Natural killer cell (primary cell): Measurements from ENCODE around the gene IL10RA. TPM values are rescaled to one million over a fixed set of nuclear protein-coding genes. Genes with fewer than 3 reads are reported as not detected.

Experiments
- ATAC-seq, 3 donors: fragments of 150-1000 bp in 2 of 3; fragments of 200-7000 bp in 1 of 3; cut with Tn5 transposase; 1 replicate in 1 of 3; 2 replicates in 2 of 3; pipeline ENCODE4 v1.10.0; 2021; ENCODE audit warnings: mild to moderate bottlenecking in 2 of 3, moderate library complexity in 2 of 3
- DNase-seq, 2 donors: peaks; one replicate each; pipeline versions ENCODE4 v3.0.0 to v3.0.0-alpha.2; 2013 to 2021; ENCODE audit warnings: mixed read lengths in 1 of 2
- H3K27ac ChIP-seq: one replicate; pipeline ENCODE4 v1.5.1; 2013; ENCODE audit warnings: mild to moderate bottlenecking, low read length
- H3K27me3 ChIP-seq: one replicate; pipeline ENCODE4 v1.6.1; 2013; ENCODE audit warnings: low read length; ENCODE audit not compliant: control insufficient read depth, insufficient read depth
- H3K36me3 ChIP-seq: one replicate; pipeline ENCODE4 v1.6.1; 2013; ENCODE audit warnings: low read length; ENCODE audit not compliant: control insufficient read depth, insufficient read depth
- H3K4me1 ChIP-seq: one replicate; pipeline ENCODE4 v1.6.1; 2013; ENCODE audit warnings: low read length; ENCODE audit not compliant: control insufficient read depth, insufficient read depth
- H3K4me3 ChIP-seq: one replicate; pipeline ENCODE4 v1.5.1; 2013; ENCODE audit warnings: low read length
- H3K9me3 ChIP-seq: one replicate; pipeline ENCODE4 v1.6.1; 2013; ENCODE audit warnings: low read length; ENCODE audit not compliant: control insufficient read depth, insufficient read depth
- H3K27ac Mint-ChIP-seq, 2 donors: one replicate each; pipeline ENCODE4 v1.8.0; 2022; ENCODE audit warnings: mild to moderate bottlenecking in 2 of 2, mixed read lengths in 2 of 2, moderate library complexity in 1 of 2
- H3K27me3 Mint-ChIP-seq, 2 donors: one replicate each; pipeline ENCODE4 v1.8.0; 2022; ENCODE audit warnings: low read depth in 2 of 2, mixed read lengths in 2 of 2
- H3K36me3 Mint-ChIP-seq: one replicate; pipeline ENCODE4 v1.8.0; 2022; ENCODE audit warnings: mixed read lengths
- H3K4me1 Mint-ChIP-seq, 2 donors: one replicate each; pipeline ENCODE4 v1.8.0; 2022; ENCODE audit warnings: mixed read lengths in 2 of 2
- H3K4me3 Mint-ChIP-seq: one replicate; pipeline ENCODE4 v1.8.0; 2022; ENCODE audit warnings: mild to moderate bottlenecking, moderate library complexity, mixed read lengths
- H3K9me3 Mint-ChIP-seq, 2 donors: one replicate each; pipeline ENCODE4 v1.8.0; 2022; ENCODE audit warnings: mixed read lengths in 2 of 2
- CTCF ChIP-seq: fragments of 200-600 bp; IDR thresholded peaks from one replicate; pipeline ENCODE4 v1.8.0; 2022; ENCODE audit warnings: antibody characterized with exemption
- WGBS: methylation state at CpG from one replicate; pipeline ENCODE4 v1.1.7; 2013; ENCODE audit warnings: missing lambda C conversion rate; ENCODE audit not compliant: insufficient coverage; 5-methylcytosine and 5-hydroxymethylcytosine counted together
- intact Hi-C: fragments of 100-400 bp; cut with micrococcal nuclease; formaldehyde crosslinking; loops from one replicate; pipeline ENCODE4 v1.14.2; 2022
- total RNA-seq, 4 donors: library from RNA; stranded (reverse); fragments of 120-200 nt in 1 of 4; gene quantifications; one replicate each; pipeline versions ENCODE4 v1.2.3 to v1.2.4, GENCODE V29; 2013 to 2022

IL10RA gene
- total RNA-seq, 3 donors from 2014 or later (not counting 1 experiment from before 2014, with no cell fraction given), result 263 to 286 (median 268) TPM

GRCh38 chr11:117960406-117960805, 25.8 kb upstream of the IL10RA start:
- DNase-seq, result no peak
- peaks cover 27 to 39% of the 10 kb centered on the region in 2 donors for H3K4me1 Mint-ChIP-seq
- peaks cover 0 to 11% of the 10 kb centered on the region in 2 donors for H3K9me3 Mint-ChIP-seq
- no peak for TF ChIP-seq CTCF
- no peak overlapping the region for H3K27ac Mint-ChIP-seq
- Histone ChIP-seq H3K9me3 (no peaks in the 10 kb centered on the region), H3K27ac (no peak overlapping the region), H3K36me3 (no peaks in the 10 kb centered on the region), H3K27me3 (no peaks in the 10 kb centered on the region), H3K4me3 (no peak overlapping the region), H3K4me1 (no peaks in the 10 kb centered on the region)
- intact Hi-C loops, result no loop called here
- ATAC-seq, result no peak
- WGBS, result 70% methylated on average over 1 of the region's 1 CpG
- no peaks in the 10 kb centered on the region for H3K27me3 Mint-ChIP-seq
- H3K36me3 Mint-ChIP-seq, result peaks cover 32% of the 10 kb centered on the region
- no peak overlapping the region for H3K4me3 Mint-ChIP-seq

DNA sequence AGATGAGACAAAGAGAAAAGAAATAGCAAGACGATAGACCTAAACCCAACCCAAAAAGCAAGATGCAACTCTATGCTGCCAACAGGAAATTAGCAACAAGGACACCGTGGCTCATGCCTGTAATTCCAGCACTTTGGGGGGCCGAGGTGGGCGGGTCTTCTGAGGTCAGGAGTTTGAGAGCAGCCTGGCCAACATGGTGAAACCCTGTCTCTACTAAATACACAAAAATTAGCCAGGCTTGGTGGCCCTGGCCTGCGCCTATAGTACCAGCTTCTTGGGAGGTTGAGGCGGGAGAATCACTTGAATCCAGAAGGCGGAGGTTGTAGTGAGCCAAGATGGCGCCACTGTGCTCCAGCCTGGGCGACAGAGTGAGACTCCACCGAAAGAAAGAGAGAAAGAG, 24.3 kb upstream of the IL10RA start:
- Mint-ChIP-seq H3K9me3 (peaks cover 0 to 11% of the 10 kb centered on the region in 2 donors), H3K27ac (no peak overlapping the region), H3K4me1 (peaks cover 18 to 27% of the 10 kb centered on the region in 2 donors), H3K4me3 (no peak overlapping the region), H3K36me3 (peaks cover 24% of the 10 kb centered on the region), H3K27me3 (no peaks in the 10 kb centered on the region)
- Histone ChIP-seq H3K4me3 (no peak overlapping the region), H3K27ac (no peak overlapping the region), H3K36me3 (no peaks in the 10 kb centered on the region), H3K4me1 (no peaks in the 10 kb centered on the region), H3K27me3 (no peaks in the 10 kb centered on the region), H3K9me3 (no peaks in the 10 kb centered on the region)
- intact Hi-C loops, result no loop called here
- DNase-seq (no peak), ATAC-seq (no peak)
- WGBS, result 96% methylated on average over 10 of the region's 10 CpGs
- TF ChIP-seq CTCF, result no peak

- ATAC-seq (no peak), DNase-seq (no peak)
- H3K27ac Mint-ChIP-seq, result no peak overlapping the region
- peaks cover 18 to 24% of the 10 kb centered on the region in 2 donors for H3K4me1 Mint-ChIP-seq
- H3K27ac ChIP-seq, result no peak overlapping the region
- intact Hi-C loops, result no loop called here
- H3K4me3 Mint-ChIP-seq, result no peak overlapping the region
- 88% methylated on average over 2 of the region's 3 CpGs for WGBS
- peaks cover 19% of the 10 kb centered on the region for H3K36me3 Mint-ChIP-seq
- H3K36me3 ChIP-seq, result no peaks in the 10 kb centered on the region
- peaks cover 0 to 7% of the 10 kb centered on the region in 2 donors for H3K9me3 Mint-ChIP-seq
- TF ChIP-seq CTCF, result no peak
- H3K4me1 ChIP-seq, result no peaks in the 10 kb centered on the region
- no peaks in the 10 kb centered on the region for H3K27me3 ChIP-seq
- no peak overlapping the region for H3K4me3 ChIP-seq
- no peaks in the 10 kb centered on the region for H3K9me3 ChIP-seq
- H3K27me3 Mint-ChIP-seq, result no peaks in the 10 kb centered on the region
Observed at GRCh38 chr11:117962826-117963225, 23.4 kb upstream of the IL10RA start.

GRCh38 chr11:117966908-117967307, 19.3 kb upstream of the IL10RA start:
- no peak for ATAC-seq
- H3K9me3 Mint-ChIP-seq, result no peaks in the 10 kb centered on the region
- no peaks in the 10 kb centered on the region for H3K36me3 ChIP-seq
- no peaks in the 10 kb centered on the region for H3K9me3 ChIP-seq
- H3K27ac ChIP-seq, result no peak overlapping the region
- 98% methylated on average over 8 of the region's 8 CpGs for WGBS
- no peaks in the 10 kb centered on the region for H3K27me3 ChIP-seq
- peaks cover 34% of the 10 kb centered on the region for H3K4me1 ChIP-seq
- peaks cover 34% of the 10 kb centered on the region in 2 donors for H3K4me1 Mint-ChIP-seq
- H3K4me3 ChIP-seq, result no peak overlapping the region
- H3K27me3 Mint-ChIP-seq, result no peaks in the 10 kb centered on the region
- DNase-seq, result no peak
- peak overlapping the region in 1 of 2 donors; percentile 14 for H3K27ac Mint-ChIP-seq
- intact Hi-C loops, result loop anchor here (5.0 kb wide), 1 partner anchor 40 kb away; no protein-coding TSS in a partner anchor
- no peak overlapping the region for H3K4me3 Mint-ChIP-seq
- TF ChIP-seq CTCF, result no peak
- H3K36me3 Mint-ChIP-seq, result no peaks in the 10 kb centered on the region
